Measurements from ENCODE around the gene HDAC4. TPM values are rescaled to one million over a fixed set of nuclear protein-coding genes. Genes with fewer than 3 reads are reported as not detected.

The HDAC4 gene
- total RNA-seq, 2 donors from 2014 or later, result 9.3 to 139 TPM

GRCh38 chr2:239287461-239287860, 113.4 kb downstream of the HDAC4 start:
- DNase-seq (peak in 1 of 4 donors; percentile 3), ATAC-seq (no peak)
- Histone ChIP-seq H3K4me3 (no peak overlapping the region), H3K27ac (no peak overlapping the region), H3K4me1 (peaks cover 27% of the 10 kb centered on the region), H3K9me3 (no peaks in the 10 kb centered on the region), H3K27me3 (no peaks in the 10 kb centered on the region), H3K36me3 (replicated peaks in 1 of 2; ENCODE audit: insufficient read depth in 1 of 2, low read depth in 2 of 2) (no peaks in the 10 kb centered on the region)
- intact Hi-C loops (cut with DNase I), result no loop called here
- WGBS, 2 donors, result 53 to 63% methylated on average over 5 of the region's 5 CpGs
- TF ChIP-seq POLR2A (IDR thresholded peaks at IDR 0.05) (no peak), CTCF (IDR thresholded peaks at IDR 0.05) (no peak)

- Histone ChIP-seq H3K27me3 (no peaks in the 10 kb centered on the region), H3K27ac (no peak overlapping the region), H3K36me3 (replicated peaks in 1 of 2; ENCODE audit: insufficient read depth in 1 of 2, low read depth in 2 of 2) (no peaks in the 10 kb centered on the region), H3K4me1 (peaks cover 27% of the 10 kb centered on the region), H3K9me3 (no peaks in the 10 kb centered on the region), H3K4me3 (no peak overlapping the region)
- no peak for TF ChIP-seq POLR2A (IDR thresholded peaks at IDR 0.05)
- TF ChIP-seq CTCF (IDR thresholded peaks at IDR 0.05), result no peak
- ATAC-seq, result no peak
- peak in 1 of 4 donors; percentile 4 for DNase-seq
- 83 to 94% methylated on average over 10 of the region's 10 CpGs for WGBS, 2 donors
- intact Hi-C loops (cut with DNase I), result no loop called here
These were observed 113.9 kb downstream of the HDAC4 start for GRCh38 chr2:239286901-239287300.

- H3K27me3 ChIP-seq, result no peaks in the 10 kb centered on the region
- H3K4me1 ChIP-seq, result peaks cover 27% of the 10 kb centered on the region
- no peaks in the 10 kb centered on the region for H3K36me3 ChIP-seq (replicated peaks in 1 of 2; ENCODE audit: insufficient read depth in 1 of 2, low read depth in 2 of 2)
- H3K27ac ChIP-seq, result no peak overlapping the region
- intact Hi-C loops (cut with DNase I), result no loop called here
- TF ChIP-seq CTCF (IDR thresholded peaks at IDR 0.05) (no peak), POLR2A (IDR thresholded peaks at IDR 0.05) (no peak)
- 85 to 88% methylated on average over 3 of the region's 3 CpGs for WGBS, 2 donors
- H3K4me3 ChIP-seq, result no peak overlapping the region
- DNase-seq (no peak), ATAC-seq (no peak)
- H3K9me3 ChIP-seq, result no peaks in the 10 kb centered on the region
These were observed 114.9 kb downstream of the HDAC4 start for GRCh38 chr2:239285932-239286230.

GRCh38 chr2:239285071-239285931, 115.5 kb downstream of the HDAC4 start:
- Histone ChIP-seq H3K4me3 (no peak overlapping the region), H3K4me1 (peaks cover 27% of the 10 kb centered on the region), H3K36me3 (replicated peaks in 1 of 2; ENCODE audit: insufficient read depth in 1 of 2, low read depth in 2 of 2) (no peaks in the 10 kb centered on the region), H3K27ac (peak overlapping the region in 2 of 4 donors; percentile 9 to 19), H3K27me3 (no peaks in the 10 kb centered on the region), H3K9me3 (no peaks in the 10 kb centered on the region)
- 25 to 47% methylated on average over 26 of the region's 26 CpGs for WGBS, 2 donors
- peak; percentile 35 for ATAC-seq
- no peak for TF ChIP-seq POLR2A (IDR thresholded peaks at IDR 0.05)
- DNase-seq, result peak in 2 of 4 donors; percentile 10 to 21
- intact Hi-C loops (cut with DNase I), result no loop called here

- peaks cover 27% of the 10 kb centered on the region for H3K4me1 ChIP-seq
- 93 to 96% methylated on average over 27 to 28 of the region's 31 CpGs for WGBS, 2 donors
- peak; percentile 15 for ATAC-seq
These were observed 116.6 kb downstream of the HDAC4 start for GRCh38 chr2:239283961-239284795.

More at GRCh38 chr2:239283961-239284795, 116.6 kb downstream of the HDAC4 start:
- TF ChIP-seq POLR2A (IDR thresholded peaks at IDR 0.05) (no peak), CTCF (IDR thresholded peaks at IDR 0.05) (peak in 1 of 7 experiments; percentile 18)
- Histone ChIP-seq H3K9me3 (no peaks in the 10 kb centered on the region), H3K27me3 (no peaks in the 10 kb centered on the region), H3K36me3 (replicated peaks in 1 of 2; ENCODE audit: insufficient read depth in 1 of 2, low read depth in 2 of 2) (no peaks in the 10 kb centered on the region), H3K4me3 (no peak overlapping the region), H3K27ac (no peak overlapping the region)
- intact Hi-C loops (cut with DNase I), result no loop called here
- DNase-seq, result peak in 2 of 4 donors; percentile 28 to 31
